ENCODE results near the gene MAP3K5.

MAP3K5 gene

DNA sequence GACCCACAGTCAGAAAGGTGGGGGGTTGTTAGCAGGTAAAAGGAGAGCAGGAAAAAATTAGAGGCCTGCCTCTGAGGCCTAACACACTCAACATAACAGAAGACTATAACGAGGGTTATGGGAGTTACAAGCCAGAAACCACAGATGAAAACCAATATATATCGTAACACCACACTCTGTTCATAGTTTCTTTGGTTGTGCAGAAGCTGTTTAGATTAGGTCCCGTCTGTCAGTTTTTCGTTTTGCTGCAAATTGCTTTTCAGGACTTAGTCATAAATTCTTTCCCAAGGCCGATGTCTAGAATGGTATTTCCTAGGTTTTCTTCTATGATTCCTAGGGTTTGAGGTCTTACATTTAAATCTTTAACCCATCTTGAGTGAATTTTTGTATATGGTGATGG lies 3.7 kb upstream of the MAP3K5 start:
- no peak for DNase-seq
- intact Hi-C loops (cut with DNase I; ENCODE audit: low total_unique reads): no loop called here
- TF ChIP-seq, protein P1, sequence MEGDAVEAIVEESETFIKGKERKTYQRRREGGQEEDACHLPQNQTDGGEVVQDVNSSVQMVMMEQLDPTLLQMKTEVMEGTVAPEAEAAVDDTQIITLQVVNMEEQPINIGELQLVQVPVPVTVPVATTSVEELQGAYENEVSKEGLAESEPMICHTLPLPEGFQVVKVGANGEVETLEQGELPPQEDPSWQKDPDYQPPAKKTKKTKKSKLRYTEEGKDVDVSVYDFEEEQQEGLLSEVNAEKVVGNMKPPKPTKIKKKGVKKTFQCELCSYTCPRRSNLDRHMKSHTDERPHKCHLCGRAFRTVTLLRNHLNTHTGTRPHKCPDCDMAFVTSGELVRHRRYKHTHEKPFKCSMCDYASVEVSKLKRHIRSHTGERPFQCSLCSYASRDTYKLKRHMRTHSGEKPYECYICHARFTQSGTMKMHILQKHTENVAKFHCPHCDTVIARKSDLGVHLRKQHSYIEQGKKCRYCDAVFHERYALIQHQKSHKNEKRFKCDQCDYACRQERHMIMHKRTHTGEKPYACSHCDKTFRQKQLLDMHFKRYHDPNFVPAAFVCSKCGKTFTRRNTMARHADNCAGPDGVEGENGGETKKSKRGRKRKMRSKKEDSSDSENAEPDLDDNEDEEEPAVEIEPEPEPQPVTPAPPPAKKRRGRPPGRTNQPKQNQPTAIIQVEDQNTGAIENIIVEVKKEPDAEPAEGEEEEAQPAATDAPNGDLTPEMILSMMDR (IDR thresholded peaks at IDR 0.05): no peak
- Histone ChIP-seq H3K9me3 (no peaks in the 10 kb centered on the region), H3K27ac (no peak overlapping the region), H3K4me3 (no peak overlapping the region), H3K27me3 (no peaks in the 10 kb centered on the region), H3K4me1 (peaks cover 0 to 8% (median 6%) of the 10 kb centered on the region in 4 donors), H3K36me3 (no peaks in the 10 kb centered on the region)

DNA sequence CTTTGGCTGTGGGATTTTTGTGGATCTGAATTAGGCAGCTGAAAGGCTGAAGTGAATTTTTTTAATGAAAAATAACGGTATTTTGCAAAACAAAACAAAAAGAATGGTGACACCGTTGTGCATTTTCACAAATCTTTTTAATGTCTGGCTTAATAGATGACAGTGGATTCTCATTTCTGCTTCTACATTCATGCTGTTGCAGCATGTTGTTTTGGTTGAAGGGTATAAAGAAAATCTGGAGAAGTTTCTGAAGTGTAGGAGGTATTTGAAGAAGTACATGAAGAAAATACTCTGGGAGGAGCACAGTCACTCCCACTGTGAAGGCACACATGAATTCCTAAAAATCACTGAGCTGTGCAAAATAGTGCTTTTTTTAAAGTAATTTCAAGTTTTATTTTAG lies 3.1 kb upstream of the MAP3K5 start:
- TF ChIP-seq, protein P1 (IDR thresholded peaks at IDR 0.05): no peak
- no peak for DNase-seq
- Histone ChIP-seq H3K27me3 (no peaks in the 10 kb centered on the region), H3K4me1 (peaks cover 0 to 8% (median 6%) of the 10 kb centered on the region in 4 donors), H3K27ac (no peak overlapping the region), H3K9me3 (no peaks in the 10 kb centered on the region), H3K36me3 (no peaks in the 10 kb centered on the region), H3K4me3 (no peak overlapping the region)
- intact Hi-C loops (cut with DNase I; ENCODE audit: low total_unique reads): no loop called here

DNA sequence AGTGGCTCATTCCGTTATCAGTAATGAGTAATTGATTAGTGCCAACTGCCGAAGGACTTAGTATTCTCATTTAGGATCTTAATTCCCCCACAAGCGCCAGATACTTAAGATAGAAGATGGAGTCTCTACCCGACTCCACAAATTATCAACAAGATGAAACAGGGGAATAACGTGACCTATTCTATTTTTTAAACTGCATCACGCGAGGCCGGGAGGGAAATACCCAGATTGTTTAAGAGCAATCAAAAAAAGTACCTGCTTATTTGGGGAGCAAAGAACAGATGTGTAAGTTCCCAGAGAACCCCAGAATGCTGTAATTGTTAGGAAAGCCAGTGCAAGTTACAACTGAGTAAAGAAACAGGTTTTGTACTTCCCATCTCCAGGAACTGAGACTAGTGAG lies 1.1 kb upstream of the MAP3K5 start:
- no peak for DNase-seq
- TF ChIP-seq, protein P1 (IDR thresholded peaks at IDR 0.05): no peak
- Histone ChIP-seq H3K4me1 (peaks cover 0 to 26% (median 9%) of the 10 kb centered on the region in 4 donors), H3K36me3 (no peaks in the 10 kb centered on the region), H3K9me3 (no peaks in the 10 kb centered on the region), H3K27me3 (no peaks in the 10 kb centered on the region), H3K27ac (peak overlapping the region; percentile 96 to 98), H3K4me3 (peak overlapping the region; percentile 81 to 87)
- intact Hi-C loops (cut with DNase I; ENCODE audit: low total_unique reads): loop anchor here (1.0 to 2.0 kb wide), 2 partner anchors 149 to 211 kb away; no protein-coding TSS in a partner anchor

DNA sequence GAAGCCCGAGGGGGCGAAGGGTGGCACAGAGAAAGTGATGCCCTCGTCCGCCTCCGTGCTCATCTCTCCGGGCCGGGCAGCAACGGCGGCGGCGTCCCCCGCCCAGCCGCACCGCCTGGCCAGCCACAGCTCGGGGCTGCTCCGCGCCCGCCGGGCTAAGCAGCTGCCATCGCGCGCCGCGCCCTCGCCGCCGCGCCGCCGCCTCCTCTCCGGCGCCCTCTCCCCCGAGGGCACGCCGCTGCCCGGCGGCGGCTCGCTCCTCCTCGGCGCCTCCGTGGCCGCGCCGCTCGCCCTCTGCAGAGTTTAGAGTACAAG lies 225 bp downstream of the MAP3K5 start:
- Histone ChIP-seq H3K4me3 (peak overlapping the region; percentile 81 to 87), H3K9me3 (no peaks in the 10 kb centered on the region), H3K36me3 (no peaks in the 10 kb centered on the region), H3K27me3 (no peaks in the 10 kb centered on the region), H3K27ac (peak overlapping the region; percentile 96 to 98), H3K4me1 (peaks cover 0 to 39% (median 20%) of the 10 kb centered on the region in 4 donors)
- DNase-seq: no peak
- intact Hi-C loops (cut with DNase I; ENCODE audit: low total_unique reads): loop anchor here (2.0 kb wide), 1 partner anchor 209 kb away; no protein-coding TSS in a partner anchor
- TF ChIP-seq, protein P1 (IDR thresholded peaks at IDR 0.05): no peak

DNA sequence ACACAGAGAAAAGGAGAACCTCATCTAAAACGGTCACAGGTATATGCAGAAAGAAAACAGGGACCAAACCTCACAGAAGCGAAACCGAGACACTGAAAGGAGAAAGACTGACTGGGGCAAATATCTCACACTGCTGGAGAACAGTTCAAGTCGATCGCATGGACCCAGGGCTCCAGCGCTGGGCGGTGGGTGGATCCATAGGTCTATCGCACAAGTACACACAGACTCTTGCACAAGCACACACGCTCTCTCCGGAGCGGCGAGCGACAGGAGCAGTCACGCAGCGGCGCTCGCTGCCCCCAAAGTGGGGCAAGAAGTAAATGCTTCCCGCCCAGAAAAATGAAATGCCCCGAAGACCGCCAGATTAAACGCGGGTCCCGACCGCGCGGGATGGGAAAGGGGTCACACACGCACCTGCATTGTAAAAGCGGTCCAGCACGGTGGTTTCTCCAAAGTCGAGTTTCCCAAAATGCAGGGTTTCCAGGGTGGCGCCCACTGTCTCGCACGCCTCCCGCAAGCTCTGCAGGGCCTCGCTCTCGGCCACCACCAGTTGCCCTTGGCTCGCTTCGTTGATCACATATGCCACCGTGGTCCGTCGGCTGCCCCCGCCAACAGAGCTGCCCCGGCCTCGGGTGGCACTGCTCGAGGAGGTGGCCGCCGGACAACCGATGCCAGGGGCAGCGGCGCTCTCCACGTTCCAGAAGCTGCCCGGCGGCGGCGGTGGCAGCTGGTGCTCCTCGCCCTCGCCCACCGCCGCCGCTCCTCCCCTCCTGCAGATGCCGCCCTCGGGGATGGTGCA lies 782 bp downstream of the MAP3K5 start:
- Histone ChIP-seq H3K9me3 (no peaks in the 10 kb centered on the region), H3K36me3 (no peaks in the 10 kb centered on the region), H3K4me3 (peak overlapping the region; percentile 81 to 87), H3K27ac (peak overlapping the region; percentile 96 to 98), H3K4me1 (peaks cover 0 to 44% (median 23%) of the 10 kb centered on the region in 4 donors), H3K27me3 (no peaks in the 10 kb centered on the region)
- DNase-seq: peak; percentile 88 to 90
- TF ChIP-seq, protein P1 (IDR thresholded peaks at IDR 0.05): no peak
- intact Hi-C loops (cut with DNase I; ENCODE audit: low total_unique reads): loop anchor here (2.0 kb wide), 1 partner anchor 209 kb away; no protein-coding TSS in a partner anchor
